HepG2 (cell line): ENCODE measurements around the gene GGCT. TPM values are rescaled to one million over a fixed set of nuclear protein-coding genes. Genes with fewer than 3 reads are reported as not detected.
A peak's percentile ranks its signal among the peaks of the same experiment; 100 is the strongest.

Experiments
- FOXK1 ChIP-seq: sonication (generic); formaldehyde crosslinking; IDR thresholded peaks from 2 replicates; pipeline ENCODE4 v1.4.0; 2020; ENCODE audit warnings: low read depth, missing genetic modification reagents, borderline replicate concordance
- KMT2A ChIP-seq: sonication (generic); formaldehyde crosslinking; IDR thresholded peaks from 2 replicates; pipeline ENCODE4 v1.4.0; 2020; ENCODE audit warnings: missing genetic modification reagents
- U2AF1 ChIP-seq: fragments of 200-400 bp; formaldehyde crosslinking; optimal IDR thresholded peaks from 2 replicates; pipeline ENCODE3; 2017; ENCODE audit warnings: mild to moderate bottlenecking, low read depth, low read length
- ZNF180 ChIP-seq: sonication (generic); formaldehyde crosslinking; IDR thresholded peaks from 2 replicates; pipeline ENCODE4 v1.4.0; 2020; ENCODE audit warnings: low read depth, missing genetic modification reagents, borderline replicate concordance
- ZNF614 ChIP-seq: IDR thresholded peaks from 2 replicates; pipeline ENCODE4 v1.6.1; 2018; ENCODE audit warnings: missing biosample characterization, missing genetic modification reagents, inconsistent platforms, borderline replicate concordance
- ZNF879 ChIP-seq: sonication (generic); formaldehyde crosslinking; IDR thresholded peaks from 2 replicates; pipeline ENCODE4 v1.8.1; 2023; ENCODE audit warnings: missing genetic modification reagents
- polyA plus RNA-seq, 8 experiments: library from polyadenylated mRNA; depleted of rRNA in 3 of 8; stranded (reverse) in 7 of 8; unstranded in 1 of 8; fragments of >200 nt; fragmentation: Illumina TruSeq in 4 of 8; extraction: Trizol in 4 of 8; gene quantifications; 2 replicates each; pipeline versions ENCODE4 v1.2.1 to v1.2.3, GENCODE V29; 2011 to 2016; ENCODE audit warnings: low read depth in 4 of 8, missing spikeins in 1 of 8, mixed read lengths in 1 of 8; ENCODE audit not compliant: insufficient read depth in 1 of 8
- total RNA-seq, 5 experiments: library from RNA; depleted of rRNA; stranded (reverse); fragments of >200 nt; fragmentation: Illumina TruSeq; extraction: Trizol; gene quantifications; 2 replicates each; pipeline ENCODE4 v1.2.3, GENCODE V29; 2016; ENCODE audit warnings: low read depth in 1 of 5
- TF ChIP-seq, protein P1 (sequence below): sonication (generic); formaldehyde crosslinking; IDR thresholded peaks from 2 replicates; pipeline ENCODE4 v1.5.1; 2020; ENCODE audit warnings: mild to moderate bottlenecking, missing genetic modification reagents, borderline replicate concordance
- TF ChIP-seq, protein P2 (sequence below): IDR thresholded peaks from 2 replicates; pipeline ENCODE4 v1.6.1; 2016; ENCODE audit warnings: missing compliant biosample characterization, missing genetic modification reagents, borderline replicate concordance
- TF ChIP-seq, protein P3 (sequence below): sonication (generic); formaldehyde crosslinking; IDR thresholded peaks from one replicate; pipeline ENCODE4 v1.5.1; 2020; ENCODE audit warnings: mild to moderate bottlenecking, missing genetic modification reagents; ENCODE audit errors: not compliant biosample characterization
- TF ChIP-seq, protein P4 (sequence below): sonication (generic); formaldehyde crosslinking; IDR thresholded peaks from 2 replicates; pipeline ENCODE4 v1.4.0; 2020; ENCODE audit warnings: missing genetic modification reagents

GGCT gene
- total and polyA plus RNA-seq, 2 of the 13 experiments (the other 11 are each of a cell fraction or from before 2014, with no cell fraction given), result 19.5 to 78.3 TPM

DNA sequence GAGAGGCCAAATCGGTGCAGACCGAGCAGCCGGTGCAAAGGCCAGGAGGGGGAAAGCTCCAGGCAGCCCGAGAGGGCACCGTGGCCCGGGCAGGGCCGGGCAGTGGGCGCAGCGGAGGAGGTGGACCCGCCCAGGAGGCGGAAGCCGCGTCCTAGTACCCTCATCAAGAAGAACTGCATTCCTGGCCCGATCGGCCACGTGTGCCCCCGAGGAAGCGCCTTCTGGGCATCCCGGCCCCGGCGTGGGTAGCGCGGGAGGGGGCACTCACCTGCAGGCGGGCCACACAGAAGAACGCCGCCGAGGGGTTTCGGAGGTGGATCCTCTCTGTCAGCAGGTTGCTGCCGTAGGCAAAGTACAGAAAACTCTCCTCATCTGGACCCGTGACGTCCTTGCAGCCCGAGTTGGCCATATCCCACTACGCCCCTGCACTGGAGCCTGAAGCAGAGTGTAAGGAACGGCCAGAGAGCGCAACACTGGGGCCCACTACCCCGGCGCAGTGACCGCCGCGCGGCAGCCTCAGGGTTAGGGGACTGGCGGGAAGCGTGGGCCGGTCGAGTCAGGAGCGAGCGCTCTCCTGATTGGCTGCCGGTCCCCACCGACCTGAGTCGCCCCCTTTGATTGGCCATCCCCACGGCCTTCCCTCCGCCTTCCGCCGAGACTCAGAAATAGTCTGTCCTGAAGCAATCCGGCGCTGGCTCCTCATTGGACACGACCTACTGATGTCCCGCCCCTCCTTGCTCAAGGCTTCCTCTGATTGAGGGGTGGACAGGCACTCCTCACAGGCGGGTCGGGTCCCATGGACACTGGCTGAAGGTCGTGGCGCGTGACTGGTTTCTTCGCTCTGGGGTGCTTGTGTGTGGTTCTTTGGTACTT is at the start of gene GGCT (continued):
- TF ChIP-seq FOXK1 (peak; percentile 27; the same call in 1 of the 2 replicates), U2AF1 (no peak), ZNF879 (no peak; the same call in 1 of the 2 replicates), ZNF180 (CRISPR knock-in tag) (0 out of 2 replicates have a peak, but pooled peaks have one; percentile 22), KMT2A (CRISPR knock-in tag) (peak; percentile 86), ZNF614 (CRISPR knock-in tag) (peak; percentile 51; the same call in 1 of the 2 replicates)
- TF ChIP-seq, protein P1, sequence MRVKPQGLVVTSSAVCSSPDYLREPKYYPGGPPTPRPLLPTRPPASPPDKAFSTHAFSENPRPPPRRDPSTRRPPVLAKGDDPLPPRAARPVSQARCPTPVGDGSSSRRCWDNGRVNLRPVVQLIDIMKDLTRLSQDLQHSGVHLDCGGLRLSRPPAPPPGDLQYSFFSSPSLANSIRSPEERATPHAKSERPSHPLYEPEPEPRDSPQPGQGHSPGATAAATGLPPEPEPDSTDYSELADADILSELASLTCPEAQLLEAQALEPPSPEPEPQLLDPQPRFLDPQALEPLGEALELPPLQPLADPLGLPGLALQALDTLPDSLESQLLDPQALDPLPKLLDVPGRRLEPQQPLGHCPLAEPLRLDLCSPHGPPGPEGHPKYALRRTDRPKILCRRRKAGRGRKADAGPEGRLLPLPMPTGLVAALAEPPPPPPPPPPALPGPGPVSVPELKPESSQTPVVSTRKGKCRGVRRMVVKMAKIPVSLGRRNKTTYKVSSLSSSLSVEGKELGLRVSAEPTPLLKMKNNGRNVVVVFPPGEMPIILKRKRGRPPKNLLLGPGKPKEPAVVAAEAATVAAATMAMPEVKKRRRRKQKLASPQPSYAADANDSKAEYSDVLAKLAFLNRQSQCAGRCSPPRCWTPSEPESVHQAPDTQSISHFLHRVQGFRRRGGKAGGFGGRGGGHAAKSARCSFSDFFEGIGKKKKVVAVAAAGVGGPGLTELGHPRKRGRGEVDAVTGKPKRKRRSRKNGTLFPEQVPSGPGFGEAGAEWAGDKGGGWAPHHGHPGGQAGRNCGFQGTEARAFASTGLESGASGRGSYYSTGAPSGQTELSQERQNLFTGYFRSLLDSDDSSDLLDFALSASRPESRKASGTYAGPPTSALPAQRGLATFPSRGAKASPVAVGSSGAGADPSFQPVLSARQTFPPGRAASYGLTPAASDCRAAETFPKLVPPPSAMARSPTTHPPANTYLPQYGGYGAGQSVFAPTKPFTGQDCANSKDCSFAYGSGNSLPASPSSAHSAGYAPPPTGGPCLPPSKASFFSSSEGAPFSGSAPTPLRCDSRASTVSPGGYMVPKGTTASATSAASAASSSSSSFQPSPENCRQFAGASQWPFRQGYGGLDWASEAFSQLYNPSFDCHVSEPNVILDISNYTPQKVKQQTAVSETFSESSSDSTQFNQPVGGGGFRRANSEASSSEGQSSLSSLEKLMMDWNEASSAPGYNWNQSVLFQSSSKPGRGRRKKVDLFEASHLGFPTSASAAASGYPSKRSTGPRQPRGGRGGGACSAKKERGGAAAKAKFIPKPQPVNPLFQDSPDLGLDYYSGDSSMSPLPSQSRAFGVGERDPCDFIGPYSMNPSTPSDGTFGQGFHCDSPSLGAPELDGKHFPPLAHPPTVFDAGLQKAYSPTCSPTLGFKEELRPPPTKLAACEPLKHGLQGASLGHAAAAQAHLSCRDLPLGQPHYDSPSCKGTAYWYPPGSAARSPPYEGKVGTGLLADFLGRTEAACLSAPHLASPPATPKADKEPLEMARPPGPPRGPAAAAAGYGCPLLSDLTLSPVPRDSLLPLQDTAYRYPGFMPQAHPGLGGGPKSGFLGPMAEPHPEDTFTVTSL (CRISPR knock-in tag), result no peak
- TF ChIP-seq, protein P2, sequence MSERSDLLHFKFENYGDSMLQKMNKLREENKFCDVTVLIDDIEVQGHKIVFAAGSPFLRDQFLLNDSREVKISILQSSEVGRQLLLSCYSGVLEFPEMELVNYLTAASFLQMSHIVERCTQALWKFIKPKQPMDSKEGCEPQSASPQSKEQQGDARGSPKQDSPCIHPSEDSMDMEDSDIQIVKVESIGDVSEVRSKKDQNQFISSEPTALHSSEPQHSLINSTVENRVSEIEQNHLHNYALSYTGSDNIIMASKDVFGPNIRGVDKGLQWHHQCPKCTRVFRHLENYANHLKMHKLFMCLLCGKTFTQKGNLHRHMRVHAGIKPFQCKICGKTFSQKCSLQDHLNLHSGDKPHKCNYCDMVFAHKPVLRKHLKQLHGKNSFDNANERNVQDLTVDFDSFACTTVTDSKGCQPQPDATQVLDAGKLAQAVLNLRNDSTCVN (CRISPR knock-in tag), result 0 out of 2 replicates have a peak, but pooled peaks have one; percentile 16
- TF ChIP-seq, protein P3, sequence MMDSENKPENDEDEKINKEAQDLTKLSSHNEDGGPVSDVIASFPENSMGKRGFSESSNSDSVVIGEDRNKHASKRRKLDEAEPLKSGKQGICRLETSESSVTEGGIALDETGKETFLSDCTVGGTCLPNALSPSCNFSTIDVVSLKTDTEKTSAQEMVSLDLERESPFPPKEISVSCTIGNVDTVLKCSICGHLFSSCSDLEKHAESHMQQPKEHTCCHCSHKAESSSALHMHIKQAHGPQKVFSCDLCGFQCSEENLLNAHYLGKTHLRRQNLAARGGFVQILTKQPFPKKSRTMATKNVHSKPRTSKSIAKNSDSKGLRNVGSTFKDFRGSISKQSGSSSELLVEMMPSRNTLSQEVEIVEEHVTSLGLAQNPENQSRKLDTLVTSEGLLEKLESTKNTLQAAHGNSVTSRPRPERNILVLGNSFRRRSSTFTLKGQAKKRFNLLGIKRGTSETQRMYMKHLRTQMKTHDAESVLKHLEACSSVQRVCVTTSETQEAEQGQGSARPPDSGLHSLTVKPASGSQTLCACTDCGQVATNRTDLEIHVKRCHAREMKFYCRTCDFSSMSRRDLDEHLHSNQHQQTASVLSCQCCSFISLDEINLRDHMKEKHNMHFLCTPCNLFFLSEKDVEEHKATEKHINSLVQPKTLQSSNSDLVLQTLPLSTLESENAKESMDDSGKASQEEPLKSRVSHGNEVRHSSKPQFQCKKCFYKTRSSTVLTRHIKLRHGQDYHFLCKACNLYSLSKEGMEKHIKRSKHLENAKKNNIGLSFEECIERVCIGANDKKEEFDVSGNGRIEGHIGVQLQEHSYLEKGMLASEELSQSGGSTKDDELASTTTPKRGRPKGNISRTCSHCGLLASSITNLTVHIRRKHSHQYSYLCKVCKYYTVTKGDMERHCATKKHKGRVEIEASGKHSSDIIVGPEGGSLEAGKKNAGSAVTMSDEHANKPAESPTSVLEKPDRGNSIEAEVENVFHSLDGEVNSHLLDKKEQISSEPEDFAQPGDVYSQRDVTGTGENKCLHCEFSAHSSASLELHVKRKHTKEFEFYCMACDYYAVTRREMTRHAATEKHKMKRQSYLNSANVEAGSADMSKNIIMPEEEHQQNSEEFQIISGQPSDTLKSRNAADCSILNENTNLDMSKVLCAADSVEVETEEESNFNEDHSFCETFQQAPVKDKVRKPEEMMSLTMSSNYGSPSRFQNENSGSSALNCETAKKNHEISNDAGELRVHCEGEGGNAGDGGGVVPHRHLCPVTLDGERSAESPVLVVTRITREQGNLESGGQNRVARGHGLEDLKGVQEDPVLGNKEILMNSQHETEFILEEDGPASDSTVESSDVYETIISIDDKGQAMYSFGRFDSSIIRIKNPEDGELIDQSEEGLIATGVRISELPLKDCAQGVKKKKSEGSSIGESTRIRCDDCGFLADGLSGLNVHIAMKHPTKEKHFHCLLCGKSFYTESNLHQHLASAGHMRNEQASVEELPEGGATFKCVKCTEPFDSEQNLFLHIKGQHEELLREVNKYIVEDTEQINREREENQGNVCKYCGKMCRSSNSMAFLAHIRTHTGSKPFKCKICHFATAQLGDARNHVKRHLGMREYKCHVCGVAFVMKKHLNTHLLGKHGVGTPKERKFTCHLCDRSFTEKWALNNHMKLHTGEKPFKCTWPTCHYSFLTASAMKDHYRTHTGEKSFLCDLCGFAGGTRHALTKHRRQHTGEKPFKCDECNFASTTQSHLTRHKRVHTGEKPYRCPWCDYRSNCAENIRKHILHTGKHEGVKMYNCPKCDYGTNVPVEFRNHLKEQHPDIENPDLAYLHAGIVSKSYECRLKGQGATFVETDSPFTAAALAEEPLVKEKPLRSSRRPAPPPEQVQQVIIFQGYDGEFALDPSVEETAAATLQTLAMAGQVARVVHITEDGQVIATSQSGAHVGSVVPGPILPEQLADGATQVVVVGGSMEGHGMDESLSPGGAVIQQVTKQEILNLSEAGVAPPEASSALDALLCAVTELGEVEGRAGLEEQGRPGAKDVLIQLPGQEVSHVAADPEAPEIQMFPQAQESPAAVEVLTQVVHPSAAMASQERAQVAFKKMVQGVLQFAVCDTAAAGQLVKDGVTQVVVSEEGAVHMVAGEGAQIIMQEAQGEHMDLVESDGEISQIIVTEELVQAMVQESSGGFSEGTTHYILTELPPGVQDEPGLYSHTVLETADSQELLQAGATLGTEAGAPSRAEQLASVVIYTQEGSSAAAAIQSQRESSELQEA (CRISPR knock-in tag), result peak; percentile 65
- TF ChIP-seq, protein P4, sequence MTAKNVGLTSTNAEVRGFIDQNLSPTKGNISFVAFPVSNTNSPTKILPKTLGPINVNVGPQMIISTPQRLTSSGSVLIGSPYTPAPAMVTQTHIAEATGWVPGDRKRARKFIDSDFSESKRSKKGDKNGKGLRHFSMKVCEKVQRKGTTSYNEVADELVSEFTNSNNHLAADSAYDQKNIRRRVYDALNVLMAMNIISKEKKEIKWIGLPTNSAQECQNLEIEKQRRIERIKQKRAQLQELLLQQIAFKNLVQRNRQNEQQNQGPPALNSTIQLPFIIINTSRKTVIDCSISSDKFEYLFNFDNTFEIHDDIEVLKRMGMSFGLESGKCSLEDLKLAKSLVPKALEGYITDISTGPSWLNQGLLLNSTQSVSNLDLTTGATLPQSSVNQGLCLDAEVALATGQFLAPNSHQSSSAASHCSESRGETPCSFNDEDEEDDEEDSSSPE (CRISPR knock-in tag), result peak; percentile 95
